ENCODE results near the gene EIF4A3.

EIF4A3 gene

GRCh38 chr17:80147035-80147822 is at the start of gene EIF4A3:
TSS of gene EIF4A3 (minus strand) at chr17:80147128. CDS start at chr17:80146961, 167 bp downstream.
- Histone ChIP-seq H3K27me3 (ENCODE audit: insufficient read depth, low read depth) (no peaks in the 10 kb centered on the region), H3K36me3 (ENCODE audit: insufficient read depth) (peaks cover 16% of the 10 kb centered on the region; the same call in 1 of the 2 replicates), H3K4me3 (IDR thresholded peaks at IDR 0.05; ENCODE audit: insufficient read depth, low read depth, low read length) (peak within 1 kb of the TSS; percentile 39), H3K4me1 (ENCODE audit: low read depth, poor library complexity, severe bottlenecking) (peaks cover 17% of the 10 kb centered on the region), H2AFZ (ENCODE audit: low read depth) (peak within 1 kb of the TSS; percentile 80), H3K79me2 (ENCODE audit: insufficient read depth, low read depth) (peaks cover 58% of the 10 kb centered on the region), H3K27ac (peak within 1 kb of the TSS; percentile 67), H3K4me2 (peak within 1 kb of the TSS; percentile 98), H3K9ac (peak within 1 kb of the TSS; percentile 80), H4K20me1 (ENCODE audit: insufficient read depth) (peaks cover 13% of the 10 kb centered on the region)
- TF ChIP-seq CTCF (conservative IDR thresholded peaks at IDR 0.05; ENCODE audit: low read depth, low read length) = no peak

GRCh38 chr17:80196652-80197051 is 49.7 kb upstream of the EIF4A3 start:
- TF ChIP-seq CTCF (conservative IDR thresholded peaks at IDR 0.05; ENCODE audit: low read depth, low read length) = no peak
- Histone ChIP-seq H3K9ac (no peak overlapping the region), H3K27me3 (ENCODE audit: insufficient read depth, low read depth) (peaks cover 13% of the 10 kb centered on the region; the same call in 1 of the 2 replicates)

GRCh38 chr17:80195671-80196529 is 49.0 kb upstream of the EIF4A3 start:
- Histone ChIP-seq H3K79me2 (ENCODE audit: insufficient read depth, low read depth) (no peaks in the 10 kb centered on the region), H3K36me3 (ENCODE audit: insufficient read depth) (no peaks in the 10 kb centered on the region), H4K20me1 (ENCODE audit: insufficient read depth) (no peaks in the 10 kb centered on the region), H2AFZ (ENCODE audit: low read depth) (no peak overlapping the region), H3K4me1 (ENCODE audit: low read depth, poor library complexity, severe bottlenecking) (no peaks in the 10 kb centered on the region), H3K9ac (no peak overlapping the region), H3K4me3 (IDR thresholded peaks at IDR 0.05; ENCODE audit: insufficient read depth, low read depth, low read length) (no peak overlapping the region), H3K27ac (no peak overlapping the region), H3K4me2 (no peak overlapping the region), H3K27me3 (ENCODE audit: insufficient read depth, low read depth) (peaks cover 16% of the 10 kb centered on the region; the same call in 1 of the 2 replicates)
- TF ChIP-seq CTCF (conservative IDR thresholded peaks at IDR 0.05; ENCODE audit: low read depth, low read length) = peak; percentile 98

More at GRCh38 chr17:80196652-80197051, 49.7 kb upstream of the EIF4A3 start:
- Histone ChIP-seq H3K79me2 (ENCODE audit: insufficient read depth, low read depth) (no peaks in the 10 kb centered on the region), H3K4me2 (no peak overlapping the region), H3K27ac (no peak overlapping the region), H4K20me1 (ENCODE audit: insufficient read depth) (no peaks in the 10 kb centered on the region), H2AFZ (ENCODE audit: low read depth) (no peak overlapping the region), H3K4me3 (IDR thresholded peaks at IDR 0.05; ENCODE audit: insufficient read depth, low read depth, low read length) (no peak overlapping the region), H3K4me1 (ENCODE audit: low read depth, poor library complexity, severe bottlenecking) (no peaks in the 10 kb centered on the region), H3K36me3 (ENCODE audit: insufficient read depth) (no peaks in the 10 kb centered on the region)

GRCh38 chr17:80195141-80195540 is 48.2 kb upstream of the EIF4A3 start:
- no peaks in the 10 kb centered on the region for H3K4me1 ChIP-seq (ENCODE audit: low read depth, poor library complexity, severe bottlenecking)
- H3K4me2 ChIP-seq = no peak overlapping the region
- no peak overlapping the region for H3K27ac ChIP-seq
- no peaks in the 10 kb centered on the region for H4K20me1 ChIP-seq (ENCODE audit: insufficient read depth)
- no peaks in the 10 kb centered on the region for H3K36me3 ChIP-seq (ENCODE audit: insufficient read depth)
- H2AFZ ChIP-seq (ENCODE audit: low read depth) = no peak overlapping the region
- no peak overlapping the region for H3K9ac ChIP-seq
- no peak for TF ChIP-seq CTCF (conservative IDR thresholded peaks at IDR 0.05; ENCODE audit: low read depth, low read length)
- no peaks in the 10 kb centered on the region for H3K79me2 ChIP-seq (ENCODE audit: insufficient read depth, low read depth)
- H3K4me3 ChIP-seq (IDR thresholded peaks at IDR 0.05; ENCODE audit: insufficient read depth, low read depth, low read length) = no peak overlapping the region
- peaks cover 16% of the 10 kb centered on the region; the same call in 1 of the 2 replicates for H3K27me3 ChIP-seq (ENCODE audit: insufficient read depth, low read depth)

All from KMS-11 (cell line).